H9 (cell line): ENCODE results near the gene TNPO1. TPM values are rescaled to one million over a fixed set of nuclear protein-coding genes. Genes with fewer than 3 reads are reported as not detected.

Experiments
- DNase-seq: peaks from one replicate; pipeline ENCODE4 v3.0.0-alpha.2; 2017
- H2AFZ ChIP-seq: one replicate; pipeline ENCODE4 v1.6.1; 2013; ENCODE audit warnings: mild to moderate bottlenecking, low read length, control low read depth, moderate library complexity
- H2AK5ac ChIP-seq: 2 replicates; pipeline ENCODE4 v1.6.1; 2013; ENCODE audit warnings: low read length, control low read depth, mixed read lengths; ENCODE audit not compliant: insufficient read length
- H2BK120ac ChIP-seq: one replicate; pipeline ENCODE4 v1.6.1; 2013; ENCODE audit warnings: low read depth, mild to moderate bottlenecking, low read length, control low read depth, inconsistent platforms; ENCODE audit not compliant: poor library complexity, severe bottlenecking
- H2BK12ac ChIP-seq: 2 replicates; pipeline ENCODE4 v1.6.1; 2013; ENCODE audit warnings: low read length, control low read depth, mixed read lengths, low read depth; ENCODE audit not compliant: insufficient read length
- H2BK15ac ChIP-seq: 2 replicates; pipeline ENCODE4 v1.6.1; 2013; ENCODE audit warnings: low read depth, low read length, control low read depth
- H2BK20ac ChIP-seq: one replicate; pipeline ENCODE4 v1.6.1; 2013; ENCODE audit warnings: low read depth, mild to moderate bottlenecking, low read length, control low read depth, inconsistent platforms; ENCODE audit not compliant: poor library complexity, severe bottlenecking
- H2BK5ac ChIP-seq: 2 replicates; pipeline ENCODE4 v1.6.1; 2013; ENCODE audit warnings: low read length, control low read depth, mixed read lengths; ENCODE audit not compliant: insufficient read length
- H3K14ac ChIP-seq: 2 replicates; pipeline ENCODE4 v1.6.1; 2013; ENCODE audit warnings: low read length, control low read depth; ENCODE audit not compliant: insufficient read depth
- H3K18ac ChIP-seq: 2 replicates; pipeline ENCODE4 v1.6.1; 2013; ENCODE audit warnings: low read depth, mild to moderate bottlenecking, mixed read lengths, low read length, control low read depth; ENCODE audit not compliant: insufficient read length
- H3K23ac ChIP-seq: 2 replicates; pipeline ENCODE4 v1.6.1; 2013; ENCODE audit warnings: low read length, control low read depth, mixed read lengths, low read depth; ENCODE audit not compliant: insufficient read length
- H3K23me2 ChIP-seq: 2 replicates; pipeline ENCODE4 v1.6.1; 2013; ENCODE audit warnings: low read depth, mild to moderate bottlenecking, mixed read lengths, low read length, control low read depth; ENCODE audit not compliant: insufficient read length, poor library complexity, severe bottlenecking
- H3K27ac ChIP-seq: 2 replicates; pipeline ENCODE4 v1.5.1; 2013; ENCODE audit warnings: low read length, control low read depth, mixed read lengths, low read depth; ENCODE audit not compliant: insufficient read length
- H3K27me3 ChIP-seq: 2 replicates; pipeline ENCODE4 v1.6.1; 2013; ENCODE audit warnings: low read length, control low read depth, inconsistent platforms; ENCODE audit not compliant: insufficient read depth
- H3K4ac ChIP-seq: 2 replicates; pipeline ENCODE4 v1.6.1; 2013; ENCODE audit warnings: low read depth, mild to moderate bottlenecking, control low read depth, inconsistent platforms, low read length, moderate library complexity
- H3K4me1 ChIP-seq: 2 replicates; pipeline ENCODE4 v1.6.1; 2013; ENCODE audit warnings: low read length, control low read depth, inconsistent platforms; ENCODE audit not compliant: insufficient read depth
- H3K4me2 ChIP-seq: 2 replicates; pipeline ENCODE4 v1.6.1; 2013; ENCODE audit warnings: low read length, control low read depth, mixed read lengths; ENCODE audit not compliant: insufficient read length, insufficient read depth
- H3K56ac ChIP-seq: 2 replicates; pipeline ENCODE4 v1.6.1; 2013; ENCODE audit warnings: low read depth, mild to moderate bottlenecking, mixed read lengths, low read length, control low read depth; ENCODE audit not compliant: insufficient read length
- H3K79me1 ChIP-seq: 2 replicates; pipeline ENCODE4 v1.6.1; 2013; ENCODE audit warnings: low read depth, mild to moderate bottlenecking, moderate library complexity, low read length, control low read depth, inconsistent platforms; ENCODE audit not compliant: insufficient read depth, poor library complexity, severe bottlenecking
- H3K79me2 ChIP-seq: 2 replicates; pipeline ENCODE4 v1.6.1; 2013; ENCODE audit warnings: low read length, control low read depth, inconsistent platforms; ENCODE audit not compliant: insufficient read depth
- H3K9ac ChIP-seq: 2 replicates; pipeline ENCODE4 v1.6.1; 2013; ENCODE audit warnings: low read length, control low read depth, mixed read lengths; ENCODE audit not compliant: insufficient read length; ENCODE audit errors: extremely low read depth
- H3K9me3 ChIP-seq: one replicate; pipeline ENCODE4 v1.6.1; 2013; ENCODE audit warnings: low read depth, low read length, inconsistent platforms; ENCODE audit not compliant: control insufficient read depth
- H3T11ph ChIP-seq: one replicate; pipeline ENCODE4 v1.6.1; 2013; ENCODE audit warnings: mild to moderate bottlenecking, low read length, control low read depth, inconsistent platforms
- H4K20me1 ChIP-seq: one replicate; pipeline ENCODE4 v1.6.1; 2013; ENCODE audit not compliant: control insufficient read depth, insufficient read length, insufficient read depth
- H4K5ac ChIP-seq: 2 replicates; pipeline ENCODE4 v1.6.1; 2013; ENCODE audit warnings: low read depth, mild to moderate bottlenecking, mixed read lengths, low read length, control low read depth; ENCODE audit not compliant: insufficient read length
- H4K8ac ChIP-seq: replicated peaks from 2 replicates; pipeline ENCODE4 v1.6.1; 2013; ENCODE audit warnings: low read length, control low read depth, mixed read lengths, low read depth; ENCODE audit not compliant: insufficient read length
- H4K91ac ChIP-seq: 2 replicates; pipeline ENCODE4 v1.6.1; 2013; ENCODE audit warnings: low read depth, mild to moderate bottlenecking, moderate library complexity, mixed read lengths, low read length, control low read depth; ENCODE audit not compliant: insufficient read length
- H3K27ac Mint-ChIP-seq, 3 experiments: 2 replicates in 2 of 3; 3 replicates in 1 of 3; pipeline ENCODE4 v1.8.0; 2020 to 2021; ENCODE audit warnings: mixed read lengths in 3 of 3, mild to moderate bottlenecking in 1 of 3, moderate library complexity in 1 of 3
- H3K27me3 Mint-ChIP-seq: 2 replicates; pipeline ENCODE4 v1.8.0; 2021; ENCODE audit warnings: low read depth, mild to moderate bottlenecking, moderate library complexity, mixed read lengths
- H3K36me3 Mint-ChIP-seq, 3 experiments: 2 replicates in 2 of 3; 3 replicates in 1 of 3; pipeline ENCODE4 v1.8.0; 2020 to 2021; ENCODE audit warnings: low read depth in 3 of 3, mixed read lengths in 3 of 3; ENCODE audit not compliant: insufficient read depth in 1 of 3
- H3K4me1 Mint-ChIP-seq, 2 experiments: 2 replicates each; pipeline ENCODE4 v1.8.0; 2020; ENCODE audit warnings: mixed read lengths in 2 of 2
- H3K4me3 Mint-ChIP-seq, 2 experiments: 2 replicates in 1 of 2; 3 replicates in 1 of 2; pipeline ENCODE4 v1.8.0; 2020 to 2021; ENCODE audit warnings: mild to moderate bottlenecking in 2 of 2, mixed read lengths in 2 of 2, moderate library complexity in 1 of 2
- H3K9me3 Mint-ChIP-seq, 2 experiments: 2 replicates in 1 of 2; 3 replicates in 1 of 2; pipeline ENCODE4 v1.8.0; 2020; ENCODE audit warnings: mild to moderate bottlenecking in 2 of 2, mixed read lengths in 2 of 2, moderate library complexity in 1 of 2
- CTCF ChIP-seq: fragments of 200-600 bp; sonication (generic); conservative IDR thresholded peaks from 3 replicates; pipeline ENCODE4 v1.8.0; 2021; ENCODE audit warnings: antibody characterized with exemption, mild to moderate bottlenecking
- WGBS: extraction: QIAGEN DNeasy Blood & Tissue Kit; methylation state at CpG from one replicate; pipeline ENCODE4 v1.1.7; 2013; ENCODE audit warnings: missing lambda C conversion rate, low lambda C conversion rate, mixed read lengths; ENCODE audit not compliant: insufficient read length; ENCODE audit errors: extremely low coverage; 5-methylcytosine and 5-hydroxymethylcytosine counted together
- total RNA-seq: library from RNA; stranded (reverse); gene quantifications from 2 replicates; pipeline ENCODE4 v1.2.1, GENCODE V29; 2021

The TNPO1 gene
- total RNA-seq, 1 experiment from 2014 or later = 164 TPM

DNA sequence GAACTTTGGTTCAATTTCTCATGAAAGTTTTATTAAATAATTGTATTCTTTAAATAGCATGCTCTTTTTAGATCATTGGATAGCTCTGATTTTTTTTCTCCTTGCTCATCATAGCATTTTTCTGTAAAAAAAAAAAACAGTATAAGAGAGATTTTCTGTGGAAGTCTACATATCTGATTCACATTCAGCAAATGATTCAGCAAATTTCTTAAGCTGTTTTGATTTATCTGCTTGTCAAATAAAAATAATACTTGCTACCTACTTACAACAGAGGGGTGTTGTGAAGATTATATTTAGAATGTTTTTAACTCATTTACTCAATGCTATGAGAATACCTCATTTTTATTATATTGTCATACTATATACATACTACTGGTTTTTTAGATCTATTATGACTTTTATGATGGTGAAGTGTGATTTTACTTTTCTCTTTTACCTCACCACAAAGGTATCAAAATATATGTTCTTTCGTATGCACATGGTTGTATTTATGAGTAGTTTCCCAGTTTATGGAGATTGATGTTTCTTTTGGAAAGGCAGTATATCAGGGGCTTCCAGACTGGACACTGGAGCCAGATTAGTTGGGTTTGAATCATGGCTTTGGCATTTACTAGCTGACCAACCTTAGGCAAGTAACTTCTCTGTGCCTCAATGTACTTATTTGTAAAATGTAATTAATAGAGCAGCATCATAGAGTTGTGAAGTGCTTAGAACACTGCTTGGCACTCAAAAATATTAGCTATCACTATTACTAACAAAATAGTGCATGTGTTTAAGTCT, 25.5 kb downstream of the TNPO1 start:
- Histone ChIP-seq H2AFZ (no peak overlapping the region), H2BK120ac (no peak overlapping the region), H4K8ac (no peak overlapping the region), H4K20me1 (no peaks in the 10 kb centered on the region), H4K5ac (no peak overlapping the region), H3K27me3 (no peaks in the 10 kb centered on the region), H3K56ac (no peak overlapping the region), H3K79me2 (peaks cover 3% of the 10 kb centered on the region; the same call in 1 of the 2 replicates), H3K9me3 (no peaks in the 10 kb centered on the region), H2AK5ac (no peak overlapping the region), H3K4me1 (no peaks in the 10 kb centered on the region), H3K4ac (no peak overlapping the region), H3K18ac (no peak overlapping the region), H3K23me2 (no peaks in the 10 kb centered on the region), H3K14ac (no peak overlapping the region), H2BK5ac (no peak overlapping the region), H3K4me2 (no peak overlapping the region), H2BK20ac (no peak overlapping the region), H4K91ac (no peak overlapping the region), H2BK15ac (no peak overlapping the region), H3T11ph (no peak overlapping the region), H3K27ac (no peak overlapping the region), H2BK12ac (no peak overlapping the region), H3K9ac (no peak overlapping the region), H3K79me1 (peaks cover 2% of the 10 kb centered on the region), H3K23ac (no peak overlapping the region)
- Mint-ChIP-seq H3K36me3 (no peaks in the 10 kb centered on the region), H3K4me1 (peaks cover 13 to 14% of the 10 kb centered on the region in 2 experiments), H3K27me3 (no peaks in the 10 kb centered on the region), H3K9me3 (no peaks in the 10 kb centered on the region), H3K27ac (no peak overlapping the region), H3K4me3 (no peak overlapping the region)
- no peak for DNase-seq
- no peak for TF ChIP-seq CTCF
- WGBS = no CpG with 5 or more reads among the region's 1 CpG
